ENCODE measurements around the gene FLVCR1.

FLVCR1 gene

DNA sequence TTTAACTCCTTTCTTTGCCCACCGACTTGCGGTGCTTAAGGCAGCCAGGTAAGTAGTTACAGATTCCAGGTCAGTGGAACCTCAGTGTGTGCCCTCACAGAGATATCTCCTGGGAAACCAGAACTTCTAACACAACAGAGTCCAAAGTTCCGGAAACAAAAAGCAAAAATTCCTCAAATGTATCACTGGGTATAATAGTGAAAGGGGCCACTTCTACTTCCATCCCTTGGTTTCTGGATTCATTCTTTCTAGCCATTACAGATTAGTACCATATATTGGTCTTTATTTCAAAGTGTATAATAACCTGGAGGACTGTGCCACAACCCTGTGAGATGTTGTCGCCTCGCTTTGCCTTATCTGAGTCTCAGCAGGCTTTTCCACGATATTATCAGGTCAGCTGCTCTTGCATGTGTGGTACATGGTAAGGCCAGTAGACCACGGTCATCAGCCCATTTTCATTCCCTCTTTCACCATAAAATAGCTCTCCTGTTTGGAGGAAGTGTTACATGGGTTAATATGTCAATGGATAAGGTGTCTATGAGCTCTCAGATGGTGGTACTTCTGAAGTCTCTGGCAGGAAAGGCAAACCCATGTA lies 77.4 kb downstream of the FLVCR1 start:
- no peak for TF ChIP-seq CTCF (IDR thresholded peaks at IDR 0.05; ENCODE audit: low read depth, low read length, missing control alignments)
- in situ Hi-C loops (cut with HindIII; ENCODE audit: low sequenced_read_pairs): no loop called here
- DNase-seq (ENCODE audit: low read depth): no peak
- no peak overlapping the region for H3K4me3 ChIP-seq (ENCODE audit: low read depth, low read length)

- DNase-seq (ENCODE audit: low read depth): no peak
- in situ Hi-C loops (cut with HindIII; ENCODE audit: low sequenced_read_pairs): no loop called here
- TF ChIP-seq CTCF (IDR thresholded peaks at IDR 0.05; ENCODE audit: low read depth, low read length, missing control alignments): no peak
- no peak overlapping the region for H3K4me3 ChIP-seq (ENCODE audit: low read depth, low read length)
Measured at GRCh38 chr1:212937034-212937433, 79.0 kb downstream of the FLVCR1 start.

- no peak for DNase-seq (ENCODE audit: low read depth)
- in situ Hi-C loops (cut with HindIII; ENCODE audit: low sequenced_read_pairs): no loop called here
Measured at GRCh38 chr1:212938846-212939245, 80.8 kb downstream of the FLVCR1 start.

GRCh38 chr1:212941452-212941851 lies 83.4 kb downstream of the FLVCR1 start:
- TF ChIP-seq CTCF (IDR thresholded peaks at IDR 0.05; ENCODE audit: low read depth, low read length, missing control alignments): no peak
- in situ Hi-C loops (cut with HindIII; ENCODE audit: low sequenced_read_pairs): no loop called here
- H3K4me3 ChIP-seq (ENCODE audit: low read depth, low read length): no peak overlapping the region
- DNase-seq (ENCODE audit: low read depth): no peak

More at GRCh38 chr1:212938846-212939245, 80.8 kb downstream of the FLVCR1 start:
- no peak for TF ChIP-seq CTCF (IDR thresholded peaks at IDR 0.05; ENCODE audit: low read depth, low read length, missing control alignments)
- no peak overlapping the region for H3K4me3 ChIP-seq (ENCODE audit: low read depth, low read length)

DNA sequence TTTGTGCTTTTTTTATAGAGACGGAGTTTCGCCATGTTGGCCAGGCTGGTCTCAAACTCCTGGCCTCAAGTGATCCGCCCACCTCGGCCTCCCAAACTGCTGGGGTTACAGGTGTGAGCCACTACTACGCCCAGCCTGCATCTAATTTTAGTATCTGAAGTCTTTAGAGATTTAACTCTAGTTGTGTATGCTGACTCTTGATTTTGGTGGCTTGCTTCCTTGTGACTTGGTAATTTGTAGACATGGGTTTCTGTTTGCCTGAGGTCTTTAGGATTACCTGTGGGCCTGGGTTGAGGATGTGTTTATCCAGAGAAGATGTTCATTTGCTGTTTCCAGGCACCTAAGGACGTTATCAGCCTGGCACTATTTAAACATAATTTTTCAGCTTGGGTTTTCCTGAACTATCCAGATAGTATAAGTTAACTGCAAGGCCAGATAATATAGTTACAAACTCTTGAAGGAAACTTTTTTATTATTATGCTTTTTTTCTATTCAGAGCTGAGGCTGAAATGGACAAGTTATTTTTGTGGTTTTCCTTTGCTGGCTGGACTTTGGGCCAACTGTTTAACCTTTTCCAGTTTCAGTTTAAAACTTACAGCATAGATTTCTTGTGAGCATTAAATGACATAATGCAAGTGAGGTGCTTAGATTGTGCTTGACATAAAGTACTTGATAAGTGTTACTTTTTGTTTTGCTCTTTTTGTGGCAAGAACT lies 84.8 kb downstream of the FLVCR1 start:
- in situ Hi-C loops (cut with HindIII; ENCODE audit: low sequenced_read_pairs): no loop called here
- TF ChIP-seq CTCF (IDR thresholded peaks at IDR 0.05; ENCODE audit: low read depth, low read length, missing control alignments): no peak
- no peak for DNase-seq (ENCODE audit: low read depth)
- H3K4me3 ChIP-seq (ENCODE audit: low read depth, low read length): no peak overlapping the region

DNA sequence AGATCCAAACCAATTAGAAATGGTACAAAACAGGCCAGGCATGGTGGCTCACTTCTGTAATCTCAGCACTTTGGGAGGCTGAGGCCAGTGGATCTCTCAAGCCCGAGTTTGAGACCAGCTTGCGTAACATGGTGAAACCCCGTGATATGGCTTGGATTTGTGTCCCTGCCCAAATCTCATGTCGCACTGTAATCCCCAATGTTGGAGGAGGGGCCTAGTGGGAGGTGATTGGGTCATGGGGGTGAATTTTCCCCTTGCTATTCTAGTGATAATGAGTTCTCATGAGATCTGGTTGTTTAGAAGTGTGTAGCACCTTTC lies 85.3 kb downstream of the FLVCR1 start:
- in situ Hi-C loops (cut with HindIII; ENCODE audit: low sequenced_read_pairs): no loop called here
- H3K4me3 ChIP-seq (ENCODE audit: low read depth, low read length): no peak overlapping the region
- no peak for DNase-seq (ENCODE audit: low read depth)
- no peak for TF ChIP-seq CTCF (IDR thresholded peaks at IDR 0.05; ENCODE audit: low read depth, low read length, missing control alignments)
